Cerebellar nuclear complex (tissue), 1 donor: ENCODE measurements around the gene SIRT6.
"Not testable (repeated sequence)": the region's sequence is repeated elsewhere in the genome, so short reads cannot be mapped to it uniquely, and the experiment has no call there.

ENCODE experiments used
- DNase-seq, 2 experiments: peaks; one replicate each; lab custom pipeline; 2025; lab: John Stamatoyannopoulos, UW

Gene SIRT6

DNA sequence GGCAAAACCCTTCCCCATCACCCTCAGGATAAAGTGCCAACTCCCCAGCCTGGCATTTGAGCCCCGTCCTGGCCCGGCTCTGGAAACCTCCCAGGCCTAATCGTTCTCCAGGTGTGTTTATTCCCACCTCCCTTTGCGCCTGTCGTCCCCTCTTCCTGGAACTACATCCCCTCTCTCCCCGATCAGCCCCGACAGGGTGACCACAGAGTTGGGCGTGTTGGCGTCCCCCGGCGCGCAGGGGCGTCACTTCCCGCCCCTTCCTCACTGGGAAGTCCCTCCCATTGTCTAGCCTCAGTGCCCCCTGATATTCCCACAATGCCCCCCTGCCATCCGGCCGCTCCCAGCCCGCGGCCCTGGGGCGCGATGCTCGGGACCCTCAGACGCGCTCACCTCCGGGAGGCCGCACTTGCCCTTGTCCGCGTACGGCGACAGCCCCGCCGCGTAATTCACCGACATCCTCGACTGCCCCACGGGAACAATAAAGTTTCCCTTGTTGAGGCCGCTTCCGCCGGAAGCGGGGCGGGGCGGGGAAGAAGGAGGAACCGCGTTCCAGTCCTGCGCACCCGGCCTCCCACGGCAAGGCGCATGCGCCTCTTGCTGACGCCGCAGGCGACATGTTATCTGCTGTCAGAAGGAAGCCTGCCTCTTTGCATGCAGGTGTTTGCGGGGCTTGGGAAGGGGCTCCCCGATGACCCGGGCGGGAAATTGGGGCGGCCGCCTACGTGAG lies at the start of gene SIRT6, which contains the start of gene ANKRD24:
Gene SIRT6 (minus strand): TSS at position 480 of the 727 bp plus-strand sequence. CDS start 24 bp downstream, at position 456.
Gene ANKRD24 (plus strand): TSS at position 606 of the 727 bp plus-strand sequence. CDS start 3,737 bp downstream, outside the sequence.
- DNase-seq = peak in 1 of 2 experiments; percentile 87

DNA sequence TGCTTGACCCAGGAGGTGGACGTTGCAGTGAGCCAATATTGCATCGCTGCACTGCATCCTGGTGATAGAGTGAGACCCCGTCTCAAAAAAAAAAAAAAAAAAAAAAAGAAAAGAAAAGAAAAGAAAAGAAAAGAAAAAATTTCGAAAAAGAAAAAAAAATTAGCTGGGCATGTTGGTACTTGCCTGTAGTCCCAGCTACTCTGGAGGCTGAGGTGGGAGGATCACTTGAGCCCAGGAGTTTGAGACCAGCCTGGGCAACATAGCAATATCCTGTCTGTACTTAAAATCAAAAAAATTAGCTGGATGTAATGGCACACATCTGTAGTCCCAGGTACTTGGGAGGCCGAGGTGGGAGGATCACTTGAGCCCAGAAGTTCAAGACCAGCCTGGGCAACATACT lies 49.8 kb upstream of the SIRT6 start:
- not testable (repeated sequence) for DNase-seq

DNA sequence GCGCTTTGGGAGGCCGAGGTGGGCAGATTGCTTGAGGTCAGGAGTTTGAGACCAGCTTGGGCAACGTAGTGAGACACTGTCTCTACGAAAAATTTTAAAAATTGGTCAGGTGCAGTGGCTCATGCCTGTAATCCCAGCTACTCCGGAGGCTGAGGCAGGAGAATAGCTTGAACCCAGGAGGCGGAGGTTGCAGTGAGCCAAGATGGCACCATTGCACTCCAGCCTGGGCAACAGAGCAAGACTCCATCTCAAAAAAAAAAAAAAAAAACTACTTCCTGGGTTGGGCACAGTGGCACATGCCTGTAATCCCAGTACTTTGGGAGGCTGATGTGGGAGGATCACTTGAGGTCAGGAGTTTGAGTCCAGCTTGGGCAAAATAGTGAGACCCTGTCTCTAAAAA lies 49.2 kb upstream of the SIRT6 start:
- not testable (repeated sequence) for DNase-seq

DNA sequence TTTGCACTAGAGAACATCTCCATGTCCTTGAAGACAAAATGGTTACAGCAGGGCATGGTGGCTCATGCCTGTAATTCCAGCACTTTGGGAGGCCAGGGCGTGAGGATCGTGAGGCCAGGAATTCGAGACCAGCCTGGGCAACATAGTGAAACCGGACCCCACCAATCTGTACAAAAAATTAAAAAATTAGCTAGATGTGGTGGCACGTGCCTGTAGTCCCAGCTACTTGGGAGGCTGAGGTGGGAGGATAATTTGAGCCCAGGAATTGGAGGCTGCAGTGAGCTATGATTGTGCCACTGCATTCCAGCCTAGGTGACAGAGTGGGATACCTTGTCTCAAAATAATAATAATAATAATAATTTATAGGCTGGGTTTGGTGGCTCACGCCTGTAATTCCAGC lies 47.9 kb upstream of the SIRT6 start:
- not testable (repeated sequence) for DNase-seq

DNA sequence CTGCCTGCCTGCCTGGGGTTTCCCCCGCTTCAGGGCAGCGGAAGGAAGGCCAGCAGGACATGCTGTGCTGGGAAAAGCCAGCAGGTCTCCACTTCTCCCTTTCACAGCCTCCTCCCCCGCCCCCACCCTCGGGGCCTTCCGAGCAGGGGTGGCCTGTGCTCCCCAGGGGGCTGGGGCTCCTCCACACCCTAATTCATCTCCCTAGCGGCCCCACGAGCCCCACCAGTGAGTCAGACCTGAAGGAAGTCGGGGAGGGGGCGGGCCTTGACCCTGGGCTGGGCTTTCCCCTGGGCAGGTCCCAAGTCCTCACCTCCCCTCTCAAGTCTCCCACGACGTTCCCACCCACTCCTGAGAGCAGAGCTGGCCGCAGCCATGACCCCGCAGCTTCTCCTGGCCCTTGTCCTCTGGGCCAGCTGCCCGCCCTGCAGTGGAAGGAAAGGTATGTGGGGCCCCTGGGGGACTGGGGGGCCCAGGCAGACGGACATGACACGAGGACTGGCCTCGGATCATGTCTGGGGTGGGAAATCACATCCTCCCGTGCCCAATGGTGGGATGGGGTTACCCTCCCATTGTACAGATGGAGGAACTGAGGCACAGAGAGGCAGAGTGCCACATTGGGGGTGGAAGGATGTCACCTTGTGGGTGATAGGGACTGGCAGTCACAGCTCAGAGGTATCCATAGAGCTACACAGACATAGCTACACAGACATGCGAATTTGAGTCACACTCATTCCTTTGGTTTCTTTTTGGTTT lies 47.0 kb upstream of the SIRT6 start, which contains the start of gene EBI3:
Gene EBI3 (plus strand): TSS at position 345 of the 753 bp plus-strand sequence. CDS start 28 bp downstream, at position 373.
- DNase-seq = no peak

DNA sequence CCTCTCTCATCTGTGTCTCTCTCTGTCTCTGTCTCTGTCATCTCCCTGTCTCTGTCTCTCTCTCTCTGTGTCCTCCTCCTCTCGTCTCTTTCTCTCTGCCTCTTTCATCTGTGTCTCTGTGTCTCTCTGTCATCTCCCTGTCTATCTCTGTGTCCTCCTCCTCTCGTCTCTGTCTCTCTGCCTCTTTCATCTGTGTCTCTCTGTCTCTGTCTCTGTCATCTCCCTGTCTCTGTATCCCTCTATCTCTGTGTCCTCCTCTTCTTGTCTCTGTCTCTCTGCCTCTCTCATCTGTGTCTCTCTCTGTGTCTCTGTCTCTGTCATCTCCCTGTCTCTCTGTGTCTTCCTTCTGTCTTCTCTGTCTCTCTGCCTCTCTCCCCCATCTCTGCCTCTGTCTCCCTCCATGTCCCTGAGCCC lies 46.4 kb upstream of the SIRT6 start:
- no peak for DNase-seq

DNA sequence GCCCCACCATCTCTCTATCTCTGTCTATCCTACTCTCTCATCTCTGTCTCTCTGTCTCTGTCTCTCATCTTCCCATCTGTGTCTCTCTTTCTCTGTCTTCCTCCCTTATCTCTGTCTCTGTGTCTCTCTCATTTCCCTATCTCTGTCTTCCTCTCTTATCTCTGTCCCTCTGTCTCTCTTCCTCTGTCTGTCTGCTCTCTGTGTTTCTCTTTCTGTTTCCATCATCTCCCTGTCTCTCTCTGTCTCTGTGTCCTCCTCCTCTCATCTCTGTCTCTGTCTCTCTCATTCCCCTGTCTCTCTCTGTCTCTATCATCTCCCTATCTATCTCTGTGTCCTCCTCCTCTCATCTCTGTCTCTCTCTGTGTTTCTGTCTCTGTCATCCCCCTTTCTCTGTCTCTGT lies 45.4 kb upstream of the SIRT6 start:
- DNase-seq = no peak

DNA sequence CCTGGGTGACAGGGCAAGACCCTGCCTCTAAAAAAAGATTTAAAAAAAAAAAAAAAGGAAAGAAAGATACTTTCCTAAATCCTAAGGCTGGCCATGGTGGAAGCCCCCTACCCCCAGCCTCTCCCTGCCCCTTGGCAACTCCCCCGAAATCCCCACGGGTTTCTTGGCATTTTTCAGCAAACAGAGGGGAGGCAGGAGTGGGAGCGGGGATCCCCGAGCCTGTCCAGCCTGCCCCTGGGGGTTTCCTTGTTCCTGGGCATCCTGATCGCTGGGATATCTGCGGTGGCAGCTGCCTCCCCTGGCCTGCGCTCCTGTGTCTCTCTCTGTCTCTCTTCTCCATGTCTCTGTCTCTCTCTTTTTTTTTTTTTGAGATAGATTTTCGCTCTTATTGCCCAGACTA lies 43.5 kb upstream of the SIRT6 start:
- no peak for DNase-seq

DNA sequence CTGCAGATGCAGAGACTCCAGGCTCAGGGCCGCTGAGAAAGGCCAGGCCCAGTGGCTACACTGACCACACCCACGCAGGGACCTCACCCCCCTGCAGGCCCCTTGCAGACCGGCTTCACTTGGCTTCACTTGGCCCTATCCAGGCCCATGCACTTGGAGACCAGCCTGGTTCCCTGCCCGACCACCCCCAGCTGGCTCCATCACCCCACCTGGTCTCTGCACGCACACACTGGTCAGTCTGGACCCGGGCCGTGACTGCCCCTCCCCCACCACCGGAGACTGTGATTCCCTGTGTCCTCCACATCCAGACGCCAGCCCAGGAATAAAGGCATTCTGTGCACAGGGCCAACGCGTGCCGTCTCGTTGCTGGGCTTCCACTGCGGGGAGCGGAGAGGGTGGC lies 42.1 kb upstream of the SIRT6 start:
- no peak for DNase-seq

DNA sequence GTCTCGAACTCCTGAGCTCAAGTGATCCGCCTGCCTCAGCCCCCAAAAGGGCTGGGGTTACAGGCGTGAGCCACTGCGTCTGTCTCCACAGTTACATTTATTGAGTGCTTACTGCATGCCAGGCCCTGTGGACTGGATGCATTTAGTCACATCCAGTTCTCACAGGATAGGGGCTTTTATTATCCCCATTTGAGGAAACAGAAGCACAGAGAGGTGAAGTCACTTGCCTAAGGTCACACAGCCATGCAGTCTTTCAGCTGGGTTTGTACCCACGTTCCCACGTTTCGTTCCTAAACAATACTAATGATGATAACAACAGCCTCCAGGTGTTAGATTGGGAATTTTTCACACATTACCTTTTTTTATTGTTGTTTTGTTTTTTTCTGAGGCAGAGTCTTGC lies 37.8 kb upstream of the SIRT6 start:
- DNase-seq = no peak

DNA sequence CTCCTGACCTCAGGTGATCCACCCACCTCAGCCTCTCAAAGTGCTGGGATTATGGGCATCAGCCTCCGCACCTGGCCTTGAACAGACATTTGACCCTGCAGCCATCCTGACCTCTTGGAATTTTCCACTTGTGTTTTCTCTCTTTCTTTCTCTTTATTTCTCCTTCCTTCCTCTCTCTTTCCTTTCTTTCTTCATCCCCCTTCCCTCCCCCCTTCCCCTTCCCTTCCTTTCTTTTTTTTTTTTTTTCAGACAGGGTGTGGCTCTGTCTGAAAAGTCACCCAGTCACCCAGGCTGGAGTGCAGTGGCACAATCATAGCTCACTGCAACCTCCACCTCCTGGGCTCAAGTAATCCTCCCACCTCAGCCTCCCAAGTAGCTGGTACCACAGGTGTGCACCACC lies 36.2 kb upstream of the SIRT6 start:
- DNase-seq = not testable (repeated sequence)

DNA sequence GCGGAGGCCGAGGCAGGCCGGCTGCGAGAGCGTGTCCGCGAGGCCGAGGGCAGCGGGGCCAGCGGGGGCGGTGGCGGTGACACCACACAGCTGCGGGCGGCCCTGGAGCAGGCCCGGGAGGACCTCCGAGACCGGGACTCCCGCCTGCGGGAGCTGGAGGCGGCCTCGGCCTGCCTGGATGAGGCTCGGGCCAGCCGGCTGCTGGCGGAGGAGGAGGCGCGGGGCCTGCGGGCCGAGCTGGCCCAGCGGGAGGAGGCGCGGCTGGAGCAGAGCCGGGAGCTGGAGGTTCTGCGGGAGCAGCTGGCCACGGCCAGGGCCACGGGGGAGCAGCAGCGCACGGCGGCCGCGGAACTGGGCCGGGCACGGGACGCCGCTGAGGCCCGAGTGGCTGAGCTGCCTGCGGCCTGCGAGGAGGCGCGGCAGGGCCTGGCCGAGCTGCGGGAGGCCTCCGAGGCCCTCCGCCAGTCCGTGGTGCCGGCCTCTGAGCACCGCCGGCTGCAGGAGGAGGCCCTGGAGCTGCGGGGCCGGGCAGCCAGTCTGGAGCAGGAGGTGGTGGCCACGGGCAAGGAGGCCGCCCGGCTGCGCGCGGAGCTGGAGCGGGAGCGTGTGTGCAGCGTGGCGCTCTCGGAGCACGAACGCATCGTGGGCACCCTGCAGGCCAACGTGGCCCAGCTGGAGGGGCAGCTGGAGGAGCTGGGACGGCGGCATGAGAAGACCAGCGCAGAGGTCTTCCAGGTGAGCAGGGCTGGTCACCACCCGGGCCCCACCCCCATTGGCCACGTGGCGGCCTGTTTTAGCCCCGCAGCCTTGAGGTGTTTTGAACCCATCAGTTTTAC lies 35.3 kb upstream of the SIRT6 start:
- no peak for DNase-seq

DNA sequence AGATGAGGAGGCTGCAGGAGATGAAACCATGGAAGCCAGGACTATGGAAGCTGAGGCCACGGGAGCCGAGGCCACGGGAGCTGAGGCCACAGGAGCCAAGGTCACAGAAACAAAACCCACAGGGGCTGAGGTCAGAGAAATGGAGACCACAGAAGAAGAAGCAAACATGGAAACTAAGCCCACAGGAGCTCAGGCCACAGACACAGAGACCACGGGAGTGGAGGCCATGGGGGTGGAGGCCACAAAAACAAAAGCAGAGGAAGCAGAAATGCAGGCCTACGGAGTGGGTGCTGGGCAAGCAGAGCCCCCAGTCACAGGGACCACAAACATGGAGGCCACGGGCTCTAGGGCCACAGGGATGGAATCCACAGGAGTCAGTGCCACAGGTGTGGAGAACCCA lies 34.5 kb upstream of the SIRT6 start:
- no peak for DNase-seq

DNA sequence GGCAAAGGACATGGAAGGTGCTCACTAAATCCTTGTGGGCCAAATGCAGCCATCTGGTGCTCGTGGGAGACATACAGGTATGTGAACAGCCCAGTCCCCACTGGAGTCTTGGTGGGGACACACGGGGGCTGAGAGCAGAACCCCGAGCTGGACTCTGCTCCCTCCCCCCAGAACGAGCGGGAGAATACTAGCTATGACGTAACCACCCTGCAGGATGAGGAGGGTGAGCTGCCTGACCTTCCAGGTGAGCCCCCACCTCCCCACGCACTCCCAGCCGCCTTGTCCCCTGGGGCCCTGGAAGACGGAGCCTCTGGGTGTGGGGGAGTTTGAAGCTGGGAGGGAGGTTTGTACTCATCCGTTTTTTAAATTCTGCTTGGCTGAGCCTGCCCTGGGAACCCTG lies 33.4 kb upstream of the SIRT6 start:
- no peak for DNase-seq

DNA sequence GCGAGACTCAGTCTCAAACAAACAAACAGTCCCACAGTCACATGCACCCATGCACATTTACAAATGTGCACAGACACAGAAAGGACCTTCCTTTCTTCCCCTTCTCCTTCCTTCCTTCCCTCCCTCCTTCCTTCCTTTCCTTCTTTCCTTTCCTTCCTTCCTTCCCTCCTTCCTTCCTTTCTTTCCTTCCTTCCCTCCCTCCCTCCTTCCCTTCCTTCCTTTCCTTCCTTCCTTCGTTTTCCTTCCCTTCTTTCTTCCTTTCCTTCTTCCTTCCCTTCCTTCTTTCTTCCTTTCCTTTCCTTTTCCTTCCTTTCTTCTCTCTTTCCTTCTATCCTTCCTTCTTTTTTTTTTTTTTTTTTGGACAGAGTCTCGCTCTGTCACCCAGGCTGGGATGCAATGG lies 30.8 kb upstream of the SIRT6 start:
- DNase-seq = no peak

DNA sequence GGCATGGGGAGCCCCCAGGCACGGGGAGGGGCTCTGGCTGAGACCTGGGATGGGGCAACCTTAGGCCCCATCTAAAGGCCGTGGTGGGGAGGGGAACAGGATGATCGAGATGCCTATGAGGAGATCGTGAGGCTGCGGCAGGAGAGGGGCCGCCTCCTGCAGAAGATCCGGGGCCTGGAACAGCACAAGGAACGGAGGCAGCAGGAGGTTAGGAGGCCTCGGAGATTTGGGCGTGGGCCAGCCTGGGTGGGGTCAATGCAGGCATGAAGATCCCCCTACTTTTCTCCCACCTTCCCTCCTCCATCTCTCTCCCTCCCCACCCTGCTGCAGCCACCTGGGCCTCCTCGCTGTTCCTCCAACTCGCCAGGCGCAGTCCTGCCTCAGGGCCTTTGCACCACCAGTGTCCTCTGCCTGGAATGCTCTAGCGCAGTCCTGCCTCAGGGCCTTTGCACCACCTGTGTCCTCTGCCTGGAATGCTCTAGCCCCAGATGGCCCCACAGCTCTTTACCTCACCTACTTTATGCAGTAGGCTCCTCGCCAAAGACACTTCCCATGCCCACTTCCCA lies 27.9 kb upstream of the SIRT6 start:
- DNase-seq = no peak

DNA sequence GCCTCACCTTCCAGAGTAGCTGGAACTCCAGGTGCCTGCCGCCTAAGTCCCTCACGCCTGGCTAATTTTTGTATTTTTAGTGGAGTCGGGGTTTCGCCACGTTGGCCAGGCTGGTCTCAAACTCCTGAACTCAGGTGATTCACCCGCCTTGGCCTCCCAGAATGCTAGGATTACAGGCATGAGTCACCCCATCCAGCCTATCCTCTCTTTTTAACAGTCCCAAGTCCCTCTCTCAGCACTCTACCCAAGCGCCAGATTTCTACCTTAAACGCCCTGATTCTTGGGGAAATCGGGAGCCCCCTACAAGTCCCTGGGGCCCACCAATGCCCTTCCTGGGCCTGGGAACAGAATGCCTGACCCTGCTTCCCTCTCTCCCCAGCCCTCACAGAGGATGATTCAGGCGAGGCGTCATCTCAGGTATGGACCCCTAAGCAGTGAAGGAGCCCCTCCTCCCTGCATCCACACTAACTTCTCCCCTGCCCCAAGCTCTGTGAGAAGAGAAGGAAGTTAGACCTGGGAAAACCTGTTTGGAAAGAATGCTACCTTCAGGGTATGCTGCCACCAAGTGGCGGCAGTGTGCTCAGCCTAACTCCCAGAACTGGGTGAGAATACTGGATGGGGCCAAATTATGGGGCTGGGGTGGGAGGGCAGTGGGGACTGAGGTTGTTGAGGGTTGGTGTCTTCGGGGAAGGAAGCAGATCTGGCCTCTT lies 26.2 kb upstream of the SIRT6 start:
- no peak for DNase-seq

DNA sequence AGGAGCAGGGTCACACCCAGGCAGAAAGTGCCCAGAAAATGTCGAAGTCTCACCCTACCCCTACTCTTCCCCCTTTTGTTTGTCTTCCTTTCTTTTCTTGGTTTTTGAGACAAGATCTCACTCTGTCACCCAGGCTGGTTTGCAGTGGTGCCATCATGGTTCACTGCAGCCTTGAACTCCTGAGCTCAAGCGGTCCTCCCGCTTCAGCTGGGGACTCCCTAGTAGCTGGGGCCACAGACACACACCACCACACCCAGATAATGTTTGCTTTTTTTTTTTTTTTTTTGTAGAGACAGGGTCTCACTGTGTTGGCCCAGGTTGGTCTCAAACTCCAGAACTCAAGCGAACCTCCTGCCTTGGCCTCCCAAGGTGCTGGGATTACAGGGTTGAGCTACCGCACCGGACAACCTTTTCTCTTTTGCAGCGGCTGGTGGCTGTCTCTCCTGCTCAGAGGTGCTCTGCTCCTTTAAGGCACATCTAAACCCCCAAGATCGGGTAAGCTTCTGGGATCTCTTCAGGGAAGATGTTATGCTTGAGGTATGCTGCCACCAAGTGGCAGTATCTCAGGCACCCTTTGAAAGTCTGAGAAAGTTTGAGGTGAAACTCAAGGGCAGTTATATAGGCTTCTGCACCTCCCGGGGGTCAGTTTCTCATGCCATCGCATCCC lies 24.6 kb upstream of the SIRT6 start:
- DNase-seq = no peak

DNA sequence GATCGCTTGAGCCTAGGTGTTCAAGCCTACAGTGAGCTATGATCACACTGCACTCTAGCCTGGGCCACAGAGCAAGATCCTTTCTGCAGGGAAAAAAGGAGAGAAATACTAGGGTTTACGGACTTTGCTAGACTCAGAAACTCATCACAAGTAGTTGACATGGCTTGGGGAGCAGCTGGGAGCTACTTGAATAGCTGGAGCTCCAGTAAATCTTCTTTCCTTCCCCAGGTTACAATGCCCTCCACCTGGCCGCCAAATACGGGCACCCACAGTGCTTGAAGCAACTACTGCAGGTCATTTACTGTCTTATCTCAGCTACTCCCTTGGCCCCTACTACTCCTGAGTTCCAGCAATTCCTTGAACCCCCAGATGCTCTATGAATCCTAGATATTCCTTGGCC lies 19.4 kb upstream of the SIRT6 start:
- no peak for DNase-seq

DNA sequence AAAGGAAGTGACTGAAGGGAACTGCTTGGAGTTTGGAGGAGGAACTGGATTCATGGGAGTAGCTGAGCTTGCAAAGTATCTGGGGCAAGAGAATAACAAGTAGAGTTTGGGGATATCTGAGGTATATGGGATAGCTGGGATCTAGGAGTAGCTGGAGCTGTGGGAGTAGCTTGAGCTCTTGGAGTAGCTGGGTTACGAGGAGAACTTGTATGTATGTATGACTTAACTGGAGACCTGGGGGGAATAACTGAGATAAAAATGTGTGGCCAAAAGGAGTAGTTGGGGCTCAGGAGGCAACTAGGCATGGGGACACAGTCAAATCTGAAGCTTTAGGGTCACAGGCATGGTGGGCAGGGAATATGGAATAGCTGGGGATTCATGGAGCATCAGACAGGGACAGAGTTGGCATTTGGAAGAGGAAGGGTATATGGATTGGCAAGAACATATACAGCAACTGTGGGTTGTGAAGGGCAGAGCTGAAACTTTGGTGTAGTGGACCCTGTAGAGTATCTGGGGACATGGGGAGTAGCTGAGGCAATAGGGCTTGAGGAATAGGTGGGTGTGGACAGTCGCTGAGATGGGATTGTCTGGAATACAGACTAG lies 18.7 kb upstream of the SIRT6 start:
- no peak for DNase-seq
